ENCODE measurements around the gene CHD2. TPM values are rescaled to one million over a fixed set of nuclear protein-coding genes. Genes with fewer than 3 reads are reported as not detected.

CHD2 gene
- total RNA-seq, 1 donor from 2014 or later = 61.2 TPM

DNA sequence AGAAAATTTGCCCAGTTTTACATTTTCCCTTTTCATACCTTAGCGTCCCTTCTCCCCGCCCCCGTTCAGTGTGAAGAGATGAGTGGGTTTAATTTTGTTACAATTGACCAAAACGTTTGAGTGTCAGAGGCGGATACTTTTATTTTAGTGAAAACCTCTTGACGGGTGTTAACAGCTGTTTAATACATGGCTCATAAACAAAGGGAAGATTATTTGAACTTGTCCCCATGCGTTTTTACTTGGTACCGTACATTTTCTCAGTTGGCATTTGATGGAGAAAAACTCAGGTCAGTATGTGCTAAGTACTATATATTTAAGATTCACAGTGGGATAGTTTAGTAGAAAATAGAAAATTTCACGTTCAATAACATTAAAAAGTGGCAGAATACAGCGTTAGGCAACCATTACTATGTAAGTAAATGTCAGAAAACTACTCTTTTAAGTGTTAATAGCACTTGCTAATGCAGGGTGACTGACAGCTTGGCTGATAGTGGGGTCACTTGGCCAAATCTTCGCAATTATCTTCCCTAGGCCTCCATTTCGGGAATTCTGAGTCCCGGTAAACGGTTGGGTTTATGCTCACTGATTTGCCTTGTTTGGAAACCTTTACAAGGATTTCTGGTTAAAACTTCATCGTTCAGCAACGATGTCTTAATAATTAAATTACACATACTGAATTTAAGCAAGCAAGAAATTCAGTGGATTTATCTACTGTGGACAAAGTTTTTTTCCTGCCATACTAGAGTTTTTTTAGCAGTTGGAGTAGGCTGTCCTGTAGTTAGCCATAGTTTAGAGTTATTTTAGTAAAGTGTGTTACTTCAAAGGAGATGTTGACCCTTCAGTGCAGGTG is 4.8 kb downstream of the CHD2 start:
- peak overlapping the region; percentile 96 to 97 for H3K27ac ChIP-seq
- TF ChIP-seq, protein P1, sequence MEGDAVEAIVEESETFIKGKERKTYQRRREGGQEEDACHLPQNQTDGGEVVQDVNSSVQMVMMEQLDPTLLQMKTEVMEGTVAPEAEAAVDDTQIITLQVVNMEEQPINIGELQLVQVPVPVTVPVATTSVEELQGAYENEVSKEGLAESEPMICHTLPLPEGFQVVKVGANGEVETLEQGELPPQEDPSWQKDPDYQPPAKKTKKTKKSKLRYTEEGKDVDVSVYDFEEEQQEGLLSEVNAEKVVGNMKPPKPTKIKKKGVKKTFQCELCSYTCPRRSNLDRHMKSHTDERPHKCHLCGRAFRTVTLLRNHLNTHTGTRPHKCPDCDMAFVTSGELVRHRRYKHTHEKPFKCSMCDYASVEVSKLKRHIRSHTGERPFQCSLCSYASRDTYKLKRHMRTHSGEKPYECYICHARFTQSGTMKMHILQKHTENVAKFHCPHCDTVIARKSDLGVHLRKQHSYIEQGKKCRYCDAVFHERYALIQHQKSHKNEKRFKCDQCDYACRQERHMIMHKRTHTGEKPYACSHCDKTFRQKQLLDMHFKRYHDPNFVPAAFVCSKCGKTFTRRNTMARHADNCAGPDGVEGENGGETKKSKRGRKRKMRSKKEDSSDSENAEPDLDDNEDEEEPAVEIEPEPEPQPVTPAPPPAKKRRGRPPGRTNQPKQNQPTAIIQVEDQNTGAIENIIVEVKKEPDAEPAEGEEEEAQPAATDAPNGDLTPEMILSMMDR (IDR thresholded peaks at IDR 0.05) = no peak
- peaks cover 11 to 45% of the 10 kb centered on the region in 2 donors for H3K4me1 ChIP-seq
- no peaks in the 10 kb centered on the region for H3K36me3 ChIP-seq
- H3K27me3 ChIP-seq = no peaks in the 10 kb centered on the region
- intact Hi-C loops (cut with DNase I) = loop anchor here (1.0 kb wide), 3 partner anchors 23 to 96 kb away; no protein-coding TSS in a partner anchor
- H3K4me3 ChIP-seq = peak overlapping the region; percentile 64 to 65
- no peaks in the 10 kb centered on the region for H3K9me3 ChIP-seq
- no peak for DNase-seq (ENCODE audit: low spot score in 2 of 2)

DNA sequence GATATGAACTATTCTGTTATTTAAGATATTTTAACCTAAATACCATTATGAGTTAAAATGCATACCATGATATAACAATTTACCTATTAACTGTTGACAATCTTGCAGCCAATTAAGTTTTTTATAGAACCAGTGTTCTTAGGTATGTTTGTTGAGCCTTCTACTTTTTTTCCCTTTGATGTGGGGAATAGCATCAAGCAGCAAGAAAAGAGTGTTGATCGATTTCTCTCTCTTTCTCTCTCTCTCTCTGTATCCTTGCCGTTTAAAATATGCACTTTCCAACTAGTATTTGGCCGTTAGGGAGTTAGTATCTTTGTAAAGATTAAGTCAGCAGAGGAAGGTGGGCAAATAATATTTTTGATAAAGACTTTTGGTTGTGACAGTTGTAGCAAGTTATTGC is 5.9 kb downstream of the CHD2 start:
- DNase-seq (ENCODE audit: low spot score in 2 of 2) = no peak
- Histone ChIP-seq H3K27ac (peak overlapping the region; percentile 96 to 97), H3K36me3 (no peaks in the 10 kb centered on the region), H3K27me3 (no peaks in the 10 kb centered on the region), H3K9me3 (no peaks in the 10 kb centered on the region), H3K4me3 (peak overlapping the region; percentile 64 to 65), H3K4me1 (peaks cover 11 to 52% of the 10 kb centered on the region in 2 donors)
- intact Hi-C loops (cut with DNase I) = no loop called here
- TF ChIP-seq, protein P1 (IDR thresholded peaks at IDR 0.05) = no peak

DNA sequence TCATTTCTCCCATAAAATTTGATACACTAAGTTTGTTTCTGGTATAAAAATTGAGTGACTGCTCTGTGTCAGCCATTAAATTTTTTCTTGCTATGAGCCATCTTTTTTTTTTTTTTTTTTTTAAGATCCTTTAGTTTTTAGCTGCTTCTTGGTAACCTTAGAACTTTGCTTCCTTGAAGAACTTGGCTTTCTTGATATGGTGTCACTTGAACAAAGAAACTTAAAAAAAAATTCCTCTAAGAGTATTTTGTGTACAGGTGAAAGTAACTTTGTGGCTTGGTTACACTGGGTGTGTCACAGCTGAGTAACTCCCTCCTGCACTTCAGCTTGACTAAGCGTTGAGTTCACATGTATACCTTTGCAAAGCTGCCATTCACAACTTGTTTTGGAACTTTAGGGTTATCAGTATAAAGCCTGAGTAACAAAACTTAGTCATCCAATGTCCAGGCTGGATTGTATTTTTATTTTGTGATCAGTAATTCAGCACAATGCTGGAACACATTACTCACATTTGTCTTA is 6.5 kb downstream of the CHD2 start:
- H3K36me3 ChIP-seq = no peaks in the 10 kb centered on the region
- peaks cover 11 to 54% of the 10 kb centered on the region in 2 donors for H3K4me1 ChIP-seq
- no peaks in the 10 kb centered on the region for H3K27me3 ChIP-seq
- H3K27ac ChIP-seq = peak overlapping the region; percentile 96 to 97
- TF ChIP-seq, protein P1 (IDR thresholded peaks at IDR 0.05) = no peak
- intact Hi-C loops (cut with DNase I) = no loop called here
- no peaks in the 10 kb centered on the region for H3K9me3 ChIP-seq
- H3K4me3 ChIP-seq = peak overlapping the region in 1 of 2 donors; percentile 64
- DNase-seq (ENCODE audit: low spot score in 2 of 2) = no peak

DNA sequence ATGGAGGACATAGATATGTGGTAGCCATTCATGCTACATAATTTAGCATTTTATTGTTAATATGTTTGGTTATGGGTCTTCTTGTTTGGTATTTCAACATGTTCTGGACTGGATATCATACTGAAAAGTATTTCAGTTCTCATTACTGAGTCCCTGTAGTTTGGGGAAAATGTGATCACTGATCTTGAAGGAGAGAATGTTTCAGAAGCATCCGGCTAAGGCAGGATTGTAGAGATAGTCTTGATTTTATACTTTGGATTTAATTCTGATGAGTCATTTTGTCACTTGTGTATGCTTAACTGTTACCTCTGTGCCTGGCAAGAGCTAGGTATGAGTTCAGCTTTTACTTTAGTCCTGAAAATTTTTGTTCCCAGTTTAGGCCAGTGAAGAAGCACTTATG is 7.1 kb downstream of the CHD2 start:
- DNase-seq (ENCODE audit: low spot score in 2 of 2) = no peak
- intact Hi-C loops (cut with DNase I) = no loop called here
- no peaks in the 10 kb centered on the region for H3K27me3 ChIP-seq
- no peaks in the 10 kb centered on the region for H3K36me3 ChIP-seq
- TF ChIP-seq, protein P1 (IDR thresholded peaks at IDR 0.05) = no peak
- H3K9me3 ChIP-seq = no peaks in the 10 kb centered on the region
- peak overlapping the region; percentile 96 to 97 for H3K27ac ChIP-seq
- H3K4me3 ChIP-seq = peak overlapping the region; percentile 6 to 15
- H3K4me1 ChIP-seq = peaks cover 16 to 60% of the 10 kb centered on the region in 2 donors

DNA sequence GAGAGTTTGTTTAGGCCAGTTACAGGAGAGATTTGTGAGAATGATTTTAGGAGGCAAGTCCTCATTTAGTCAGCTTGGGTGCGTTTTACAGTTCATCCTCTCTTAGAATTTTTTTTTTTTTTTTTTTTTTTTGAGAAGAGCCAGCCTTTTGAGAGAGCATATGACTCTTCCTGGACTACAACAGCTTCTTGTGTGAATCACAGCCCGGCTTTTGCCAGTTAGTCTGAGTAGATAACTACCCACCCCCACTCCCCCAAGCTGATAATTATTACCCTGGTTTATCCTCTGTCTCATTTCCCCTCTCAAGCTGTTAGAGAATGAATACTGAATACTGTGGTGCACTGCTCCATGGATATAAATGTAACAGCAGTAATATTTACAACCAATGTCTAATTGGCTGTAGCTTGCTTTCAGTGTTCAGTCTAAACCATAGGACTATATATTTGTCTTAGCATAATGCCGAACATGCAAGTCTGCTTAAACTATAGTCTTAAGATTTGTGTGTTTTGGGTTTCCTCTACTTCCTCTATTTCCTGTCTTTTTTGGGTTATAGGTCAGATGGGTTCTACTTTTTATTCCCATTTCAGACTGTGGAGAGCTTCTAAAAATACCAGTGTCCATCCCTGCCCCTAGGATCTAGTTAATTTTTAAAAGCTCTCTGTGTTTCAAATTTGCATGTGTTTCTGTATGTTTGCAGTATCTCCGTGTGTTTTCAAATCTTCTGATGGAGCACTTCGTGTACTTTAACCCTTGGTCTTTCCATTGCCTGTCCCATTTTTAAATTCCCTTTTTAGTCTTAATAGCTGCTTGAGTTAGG is 8.0 kb downstream of the CHD2 start:
- intact Hi-C loops (cut with DNase I) = no loop called here
- H3K4me3 ChIP-seq = peak overlapping the region; percentile 6 to 23
- H3K27me3 ChIP-seq = no peaks in the 10 kb centered on the region
- no peaks in the 10 kb centered on the region for H3K9me3 ChIP-seq
- peaks cover 17 to 63% of the 10 kb centered on the region in 2 donors for H3K4me1 ChIP-seq
- H3K27ac ChIP-seq = peak overlapping the region; percentile 96 to 97
- TF ChIP-seq, protein P1 (IDR thresholded peaks at IDR 0.05) = no peak
- peak in 1 of 2 donors; percentile 82 for DNase-seq (ENCODE audit: low spot score in 2 of 2)
- no peaks in the 10 kb centered on the region for H3K36me3 ChIP-seq
